HG02678 (cell line): ENCODE measurements around the gene DPYSL4.
"Not testable (repeated sequence)": the region's sequence is repeated elsewhere in the genome, so short reads cannot be mapped to it uniquely, and the experiment has no call there.

Experiments used
- ATAC-seq: cut with Tn5 transposase; IDR thresholded peaks from one replicate; pipeline ENCODE4 v1.9.1; 2021; ENCODE audit warnings: mild to moderate bottlenecking, moderate library complexity; ENCODE audit not compliant: unreplicated experiment

The DPYSL4 gene

DNA sequence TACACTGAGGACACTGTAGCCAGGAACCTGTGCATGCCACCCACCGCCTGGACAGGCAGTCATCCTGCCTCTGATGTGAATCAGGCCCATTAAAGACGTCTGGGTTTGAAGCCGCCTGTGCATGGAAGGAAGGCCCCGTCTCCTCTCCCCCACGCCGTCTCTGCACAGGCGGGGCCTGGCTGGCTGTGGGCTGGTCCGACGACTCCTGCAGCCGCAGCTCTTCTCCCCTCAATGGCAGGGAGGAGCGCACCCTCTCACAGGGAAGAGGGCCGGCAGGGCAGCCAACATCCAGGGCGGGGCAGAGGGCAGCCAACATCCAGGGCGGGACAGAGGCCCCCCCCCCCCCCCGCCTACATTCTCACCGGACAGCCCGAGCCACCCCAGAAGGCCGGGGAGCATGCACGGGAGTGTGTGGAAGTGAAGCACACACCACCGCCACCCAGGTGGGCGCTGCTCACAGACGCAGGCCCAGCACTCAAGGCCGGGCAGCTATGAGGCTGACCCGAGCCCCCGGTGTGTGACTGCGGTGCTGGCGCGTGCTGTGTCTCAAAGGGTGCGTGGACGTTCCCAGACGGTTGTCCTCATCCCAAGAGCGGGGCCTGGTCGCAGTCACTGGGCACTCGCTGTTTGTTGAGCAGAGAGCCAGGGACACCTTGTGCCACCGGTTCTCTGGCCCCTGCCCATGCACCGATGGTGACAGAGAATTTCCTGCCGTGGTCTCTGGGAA is 19.1 kb downstream of the DPYSL4 start:
- no peak for ATAC-seq

DNA sequence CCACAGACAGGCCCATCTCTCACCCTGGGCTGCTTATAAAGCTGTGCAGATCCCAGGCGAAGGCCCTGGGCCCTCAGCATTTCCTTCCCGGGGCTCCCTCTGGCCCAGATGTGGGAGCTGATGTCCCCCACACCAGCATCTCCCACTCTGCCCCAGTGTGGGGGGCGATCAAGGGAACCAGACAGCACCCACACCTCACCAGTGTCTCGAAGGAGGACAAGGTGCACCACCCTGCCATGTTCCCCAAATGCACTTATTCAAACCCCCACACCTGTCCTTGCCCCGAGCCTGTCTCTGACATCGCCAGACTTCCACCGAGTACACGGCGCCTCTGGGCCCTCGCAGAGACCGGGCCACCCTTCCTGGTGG is 19.6 kb downstream of the DPYSL4 start:
- no peak for ATAC-seq

DNA sequence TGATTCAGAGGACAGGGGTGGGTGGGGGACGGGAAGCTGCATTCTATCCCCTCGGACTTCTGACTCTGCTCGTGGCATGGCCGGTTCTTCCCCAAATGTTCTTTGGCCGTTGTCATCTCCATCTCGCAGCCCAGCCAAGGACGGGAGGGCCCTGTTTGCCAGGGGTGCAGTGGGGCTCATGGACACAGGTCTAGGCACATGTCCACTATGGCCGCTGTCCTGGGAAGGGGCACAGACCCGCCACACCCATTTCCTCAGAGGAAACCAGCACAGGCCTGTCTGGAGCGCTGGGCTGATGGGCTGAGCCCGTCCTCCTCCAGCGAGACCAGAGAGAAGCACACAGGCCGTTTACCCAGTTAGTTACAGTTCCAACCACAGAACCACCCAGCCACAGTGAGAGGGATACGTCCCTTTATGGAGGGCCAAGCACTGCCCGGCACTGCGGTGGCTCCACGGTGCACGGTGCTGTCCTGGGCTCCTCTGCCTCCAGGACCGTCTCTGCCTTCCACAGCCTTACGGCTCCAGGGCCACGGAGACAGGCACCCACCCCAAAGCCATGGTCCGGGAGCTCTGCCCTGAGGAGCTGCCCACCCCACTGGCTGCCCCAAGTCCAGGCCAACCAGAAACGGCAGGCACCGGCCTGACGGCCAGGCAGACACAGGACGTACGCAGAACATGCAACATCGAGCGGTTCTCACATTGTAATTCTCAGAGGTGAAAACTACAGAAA is 20.2 kb downstream of the DPYSL4 start:
- ATAC-seq, result no peak

DNA sequence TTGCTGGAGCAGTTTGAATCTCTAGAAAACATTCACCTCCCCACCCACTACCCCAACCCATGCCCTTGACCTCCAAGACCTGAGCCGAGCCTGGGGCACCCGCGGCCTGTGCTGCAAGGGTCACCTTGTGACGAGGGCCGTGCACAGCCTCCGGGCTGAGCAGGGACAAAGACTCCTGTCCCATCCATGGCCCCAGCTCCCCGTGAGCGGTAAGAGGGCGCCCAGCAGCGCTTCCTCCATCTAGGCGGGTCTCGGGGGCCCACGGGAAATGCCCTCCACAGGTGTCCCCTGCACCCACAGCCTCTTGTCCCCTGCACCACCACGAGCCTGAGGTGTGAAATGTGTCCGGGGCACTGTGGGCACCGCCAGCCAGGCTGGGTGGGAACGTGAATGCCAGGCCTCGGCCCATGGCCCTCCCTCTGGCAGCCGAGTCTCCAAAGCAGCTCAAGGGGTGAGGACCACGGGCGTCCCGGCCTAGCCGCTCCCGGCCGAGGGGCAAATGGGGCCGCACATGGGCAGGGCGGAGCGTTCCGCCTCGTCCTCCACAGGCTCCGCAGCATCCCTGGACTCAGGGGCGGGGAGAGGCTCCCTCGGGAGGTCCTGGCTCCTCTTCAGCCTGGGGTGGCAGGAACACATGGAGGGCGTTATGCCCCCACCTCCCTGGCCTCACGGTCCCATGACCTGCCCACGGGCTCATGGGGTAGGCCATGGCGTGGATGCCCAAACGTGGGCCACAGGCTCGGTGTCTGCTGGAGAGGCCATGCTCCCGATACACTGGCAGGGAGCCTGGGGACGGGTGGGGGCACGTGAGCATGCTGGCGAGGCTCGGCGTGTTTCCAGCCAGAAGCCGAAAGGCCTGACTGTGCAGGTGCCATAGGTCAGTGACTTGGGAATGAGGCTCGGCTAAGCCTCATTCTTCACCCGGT is 21.1 kb downstream of the DPYSL4 start:
- ATAC-seq, result no peak

DNA sequence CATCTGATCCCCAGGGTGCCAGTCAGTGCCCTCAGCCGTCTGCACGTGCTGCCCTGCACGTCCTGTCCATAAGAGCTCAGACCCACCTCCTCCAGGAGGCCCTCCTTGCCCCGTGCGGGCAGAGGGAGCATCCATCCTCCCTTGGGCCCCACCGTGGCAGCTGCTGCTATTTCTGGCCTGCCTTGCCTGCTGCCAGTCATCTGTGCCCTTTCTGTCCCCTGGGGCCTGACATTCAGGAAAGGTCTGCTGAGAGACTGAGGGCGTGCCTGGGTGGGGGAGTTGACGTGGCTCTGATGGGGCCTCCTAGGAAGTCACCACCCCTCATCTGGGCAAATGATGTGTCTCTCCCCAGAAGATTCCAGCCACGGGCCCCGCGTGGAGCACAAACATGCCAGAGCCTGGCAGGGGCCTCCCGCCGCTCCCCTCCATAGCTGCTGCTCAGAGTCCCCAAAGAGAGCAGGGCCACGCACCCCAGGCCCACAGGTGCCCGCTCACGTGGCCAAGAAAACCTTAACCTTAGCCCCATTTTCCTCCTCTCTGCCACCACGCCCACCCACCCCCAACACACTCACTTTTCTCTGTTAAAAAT is 21.8 kb downstream of the DPYSL4 start:
- no peak for ATAC-seq

DNA sequence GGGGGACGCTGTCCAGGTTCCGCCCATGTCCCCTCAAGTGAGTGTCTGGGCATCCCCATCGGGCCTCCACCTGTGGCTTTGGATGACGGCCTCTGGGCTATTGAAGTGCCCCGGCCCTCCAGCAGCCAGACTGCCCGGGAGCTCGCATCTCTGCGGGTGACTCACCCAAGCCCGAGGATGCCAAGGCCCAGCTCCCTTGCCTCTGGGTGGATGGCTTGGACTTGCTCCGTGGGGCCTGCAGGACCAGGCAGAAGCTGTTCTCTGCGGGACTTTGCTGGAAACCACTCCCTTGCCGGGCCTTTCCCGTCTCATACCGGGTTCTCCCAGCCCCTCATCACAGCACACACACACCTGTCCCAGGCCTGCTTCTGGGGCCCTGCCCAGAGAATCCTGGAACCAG is 22.4 kb downstream of the DPYSL4 start:
- ATAC-seq, result no peak

DNA sequence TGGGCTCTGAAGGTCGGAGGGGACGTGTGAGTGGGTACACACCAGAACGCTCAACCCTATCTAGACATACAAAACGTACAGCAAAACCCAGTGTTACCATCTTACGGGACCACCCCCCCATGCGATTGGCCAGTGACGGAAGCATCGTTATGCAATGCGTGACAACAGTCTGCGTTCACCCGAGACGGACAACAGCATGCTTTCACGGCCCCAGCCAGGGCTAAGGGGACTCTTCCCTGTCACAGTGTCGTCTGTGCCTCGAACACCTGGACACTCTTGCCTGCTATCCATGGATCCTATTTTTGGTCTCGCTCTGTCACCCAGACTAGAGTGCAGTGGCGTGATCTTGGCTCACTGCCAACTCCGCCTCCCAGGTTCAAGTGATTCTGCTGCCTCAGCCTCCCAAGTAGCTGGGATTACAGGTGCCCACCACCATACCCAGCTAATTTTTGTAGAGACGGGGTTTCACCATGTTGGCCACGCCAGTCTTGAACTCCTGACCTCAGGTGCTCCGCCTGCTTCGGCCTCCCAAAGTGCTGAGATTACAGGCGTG is 23.3 kb downstream of the DPYSL4 start:
- no peak for ATAC-seq

DNA sequence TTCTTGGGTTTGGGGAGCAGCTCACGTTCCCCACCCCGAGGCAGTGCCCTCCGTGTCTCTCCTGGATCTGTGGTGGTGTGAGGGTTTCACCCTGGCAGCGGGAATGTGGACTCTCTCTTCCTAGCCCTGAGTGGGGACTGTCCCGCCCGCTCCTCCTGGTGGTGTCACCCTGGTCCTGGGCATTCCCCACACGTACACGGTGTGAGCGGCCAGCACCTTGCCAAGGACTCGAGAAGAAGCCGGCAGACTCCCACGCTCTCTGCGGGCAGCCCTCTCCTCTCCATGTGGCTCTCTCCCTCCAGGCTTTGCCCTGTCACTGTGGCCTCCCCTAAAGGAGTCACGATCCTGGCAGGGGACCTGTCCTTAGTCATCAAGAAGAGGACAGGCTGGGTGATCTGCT is 24.0 kb downstream of the DPYSL4 start:
- ATAC-seq, result no peak

DNA sequence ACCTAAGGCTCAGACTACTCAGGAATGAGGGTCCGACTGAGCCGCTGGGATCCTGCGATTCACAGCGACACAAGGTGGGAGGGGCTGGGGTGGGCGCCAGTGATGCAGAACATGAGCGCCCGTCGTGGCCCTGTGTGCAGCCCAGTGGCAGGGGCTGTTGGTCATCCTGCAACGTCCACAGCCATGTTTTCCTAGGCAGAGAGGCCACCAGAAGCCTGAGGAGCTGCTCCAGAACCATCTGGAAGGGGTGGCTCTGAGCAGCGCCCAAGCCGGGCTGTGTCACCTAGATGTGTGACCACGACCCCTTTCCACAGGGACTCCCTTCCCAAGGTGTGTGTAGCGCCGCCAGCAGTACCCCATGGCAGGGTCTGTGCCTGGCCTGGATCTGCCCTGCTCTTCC is 24.5 kb downstream of the DPYSL4 start:
- no peak for ATAC-seq

DNA sequence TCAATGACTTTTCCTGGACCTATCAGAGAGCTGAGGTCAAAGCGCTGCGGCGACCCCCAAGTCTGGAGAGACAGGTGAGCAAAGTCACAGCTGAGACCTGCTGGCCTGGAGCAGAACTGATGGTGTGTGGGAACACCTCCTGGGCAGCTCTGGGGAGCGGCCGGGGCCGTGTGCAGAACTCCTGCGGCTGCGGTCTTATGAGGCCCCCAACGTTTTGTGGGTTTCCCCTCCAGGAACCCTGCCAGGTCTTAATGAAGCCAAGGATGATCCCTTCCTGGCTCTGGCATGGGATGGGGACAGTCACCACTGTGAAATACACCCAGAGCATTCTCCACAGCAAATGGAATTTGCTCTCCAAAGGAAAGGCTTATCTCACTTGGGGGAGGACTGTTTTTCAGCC is 26.1 kb downstream of the DPYSL4 start:
- no peak for ATAC-seq

DNA sequence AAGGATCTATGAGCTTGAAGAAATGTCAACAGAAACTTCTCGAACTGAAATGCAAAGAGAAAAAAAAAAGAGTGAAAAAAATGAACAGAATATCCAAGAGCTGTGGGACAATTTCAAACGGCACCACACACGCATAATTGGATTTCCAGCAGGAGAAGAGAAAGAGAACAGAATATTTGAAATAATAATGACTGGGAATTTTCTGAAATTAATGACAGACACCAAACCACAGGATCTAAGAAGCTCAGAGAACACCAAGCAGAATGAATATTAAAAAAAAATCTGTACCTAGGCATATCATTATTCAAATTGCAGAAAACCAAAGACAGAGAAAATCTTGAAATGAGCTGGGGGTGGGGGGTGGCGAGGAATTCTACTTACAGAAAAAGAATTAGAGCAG is 27.2 kb downstream of the DPYSL4 start:
- no peak for ATAC-seq

DNA sequence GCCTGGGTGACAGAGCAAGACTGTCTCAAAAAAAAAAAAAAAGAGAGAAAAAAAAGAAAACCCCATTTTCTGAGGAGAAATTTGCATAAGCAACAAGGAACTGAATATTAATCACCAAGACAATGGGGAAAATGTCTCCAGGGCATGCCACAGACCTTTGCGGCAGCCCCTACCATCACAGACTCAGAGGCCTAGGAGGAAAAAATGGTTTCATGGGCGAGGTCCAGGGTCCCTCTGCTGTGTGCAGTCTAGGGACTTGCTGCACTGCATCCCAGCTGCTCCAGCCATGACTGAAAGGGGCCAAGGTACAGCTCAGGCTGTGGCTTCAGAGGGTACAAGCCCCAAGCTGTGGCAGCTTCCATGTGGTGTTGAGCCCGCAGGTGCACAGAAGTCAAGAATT is 29.7 kb downstream of the DPYSL4 start:
- ATAC-seq, result not testable (repeated sequence)

DNA sequence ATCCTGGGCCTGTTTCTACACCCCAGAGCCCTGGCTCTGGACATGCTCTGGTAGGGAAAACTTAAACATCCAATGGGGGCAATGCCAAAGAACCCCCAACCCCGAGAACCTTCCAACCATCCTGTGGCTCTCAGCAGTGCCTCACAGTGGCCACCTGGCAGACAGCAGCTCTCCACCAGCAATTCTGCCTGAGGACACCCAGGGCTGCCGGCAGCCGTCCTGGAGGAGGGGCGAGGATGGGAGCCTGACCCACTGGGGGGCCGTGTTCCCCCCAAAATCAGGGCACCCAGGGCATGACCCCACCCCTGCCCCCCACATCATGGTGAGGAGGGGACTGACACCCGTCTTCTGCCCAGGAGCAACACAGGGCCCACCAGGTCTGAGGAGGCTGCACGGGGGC is 32.7 kb downstream of the DPYSL4 start:
- no peak for ATAC-seq

DNA sequence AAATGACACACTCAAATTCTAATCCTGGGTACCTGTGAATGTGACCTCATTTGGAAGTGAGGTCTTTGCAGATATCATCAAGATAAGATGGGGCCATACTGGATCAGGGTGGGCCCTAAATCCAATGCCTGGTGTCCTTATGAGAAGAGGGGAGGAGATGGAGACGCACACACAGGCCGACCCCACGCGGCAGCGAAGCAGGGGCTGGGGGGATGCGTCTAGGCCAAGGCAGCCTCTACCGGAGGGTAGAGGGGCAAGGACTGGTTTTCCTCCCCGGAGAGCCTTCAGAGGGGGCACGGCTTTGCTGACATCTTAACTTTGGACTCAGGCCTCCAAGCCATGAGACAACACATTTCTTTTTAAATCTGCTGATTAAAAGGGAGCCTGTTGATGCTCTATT is 33.3 kb downstream of the DPYSL4 start:
- no peak for ATAC-seq

DNA sequence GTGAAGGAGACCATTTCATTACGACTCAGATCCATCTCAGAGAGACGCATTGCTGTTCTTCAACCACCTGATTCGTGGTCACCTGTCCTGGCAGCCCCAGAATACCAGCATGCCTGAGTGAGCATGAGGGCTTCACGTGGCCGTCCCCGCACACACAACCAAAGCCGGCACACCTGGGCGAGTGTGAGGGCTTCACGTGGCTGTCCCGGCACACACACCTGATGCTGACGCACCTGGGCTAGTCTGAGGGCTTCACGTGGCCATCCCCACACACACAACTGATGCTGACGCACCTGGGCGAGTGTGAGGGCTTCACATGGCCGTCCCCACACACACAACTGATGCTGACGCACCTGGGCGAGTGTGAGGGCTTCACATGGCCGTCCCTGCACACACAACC is 34.2 kb downstream of the DPYSL4 start:
- not testable (repeated sequence) for ATAC-seq

DNA sequence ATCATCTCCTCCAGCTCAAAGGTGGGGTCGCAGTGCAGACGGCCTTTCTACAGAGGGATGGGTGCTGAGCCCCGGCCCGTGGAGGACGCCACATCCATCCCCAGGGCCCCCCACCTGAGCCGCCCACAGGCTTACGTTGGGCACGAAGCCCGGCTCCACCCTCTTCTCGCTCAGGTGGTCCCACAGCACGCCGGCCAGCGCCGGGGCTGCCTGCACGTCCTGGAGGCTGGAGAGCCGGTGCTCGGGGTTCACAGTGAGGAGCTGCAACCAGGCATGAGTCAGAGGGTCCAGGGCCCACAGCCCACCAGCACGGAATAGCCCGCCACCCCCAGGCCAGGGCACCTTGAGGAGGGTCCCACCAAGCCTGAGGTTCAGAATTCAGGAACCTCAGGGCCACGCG is 36.0 kb downstream of the DPYSL4 start:
- no peak for ATAC-seq

DNA sequence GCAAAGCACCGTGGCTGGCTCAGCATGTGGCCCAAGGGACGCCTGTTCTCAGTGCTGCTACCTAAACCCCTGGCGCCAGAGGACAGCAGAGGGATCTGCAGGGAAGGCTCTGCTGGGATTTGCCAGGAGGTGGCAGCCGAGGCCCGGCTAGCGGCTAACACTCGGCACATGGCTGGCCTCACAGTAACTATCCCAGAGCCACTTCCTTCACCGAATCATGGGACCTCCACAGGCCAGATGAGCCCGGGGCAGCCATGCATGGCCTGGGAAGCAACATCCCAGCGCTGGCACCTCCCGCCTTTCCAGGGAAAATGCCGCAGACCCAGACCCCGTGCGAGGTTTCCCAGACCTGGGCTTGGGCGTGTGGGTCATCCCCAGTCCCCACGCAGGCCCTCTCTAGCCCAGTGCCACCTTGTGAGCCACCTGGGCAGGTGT is 36.4 kb downstream of the DPYSL4 start:
- ATAC-seq, result peak; percentile 91

DNA sequence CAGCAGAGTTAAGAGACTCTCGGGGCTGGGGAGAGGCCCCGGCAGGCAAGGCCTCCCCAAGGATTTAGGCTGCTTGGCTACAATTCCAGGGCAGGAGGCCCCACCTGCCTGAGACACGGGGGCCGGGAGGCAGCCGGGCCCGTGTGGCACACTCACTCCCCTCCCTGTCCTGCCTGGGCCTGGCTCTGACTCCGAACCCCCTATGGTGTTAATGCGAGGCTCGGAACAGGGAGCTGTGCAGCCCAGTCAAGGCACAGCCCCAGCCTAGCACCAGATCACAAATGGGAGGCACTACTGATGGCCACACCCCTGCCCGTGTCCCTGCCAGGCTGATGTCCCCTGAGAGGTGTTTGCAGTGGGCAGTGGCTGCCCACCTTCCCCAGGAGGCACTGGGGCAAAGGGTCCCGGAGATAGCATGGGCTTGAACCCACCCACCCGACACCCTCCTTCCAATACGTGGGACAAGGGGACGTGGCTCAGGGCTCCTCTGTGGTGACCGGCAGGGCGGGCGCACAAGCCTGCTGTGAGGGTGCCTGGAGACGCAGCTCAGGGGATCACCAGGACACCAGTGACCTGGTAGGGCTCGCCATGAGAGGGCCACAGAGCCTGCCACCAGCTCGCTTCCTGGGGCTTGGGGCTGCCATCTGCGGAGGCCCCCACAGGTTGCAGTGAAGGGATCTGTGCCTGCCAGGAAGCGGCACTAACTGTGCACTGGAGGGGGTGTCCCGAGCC is 37.0 kb downstream of the DPYSL4 start:
- ATAC-seq, result no peak

DNA sequence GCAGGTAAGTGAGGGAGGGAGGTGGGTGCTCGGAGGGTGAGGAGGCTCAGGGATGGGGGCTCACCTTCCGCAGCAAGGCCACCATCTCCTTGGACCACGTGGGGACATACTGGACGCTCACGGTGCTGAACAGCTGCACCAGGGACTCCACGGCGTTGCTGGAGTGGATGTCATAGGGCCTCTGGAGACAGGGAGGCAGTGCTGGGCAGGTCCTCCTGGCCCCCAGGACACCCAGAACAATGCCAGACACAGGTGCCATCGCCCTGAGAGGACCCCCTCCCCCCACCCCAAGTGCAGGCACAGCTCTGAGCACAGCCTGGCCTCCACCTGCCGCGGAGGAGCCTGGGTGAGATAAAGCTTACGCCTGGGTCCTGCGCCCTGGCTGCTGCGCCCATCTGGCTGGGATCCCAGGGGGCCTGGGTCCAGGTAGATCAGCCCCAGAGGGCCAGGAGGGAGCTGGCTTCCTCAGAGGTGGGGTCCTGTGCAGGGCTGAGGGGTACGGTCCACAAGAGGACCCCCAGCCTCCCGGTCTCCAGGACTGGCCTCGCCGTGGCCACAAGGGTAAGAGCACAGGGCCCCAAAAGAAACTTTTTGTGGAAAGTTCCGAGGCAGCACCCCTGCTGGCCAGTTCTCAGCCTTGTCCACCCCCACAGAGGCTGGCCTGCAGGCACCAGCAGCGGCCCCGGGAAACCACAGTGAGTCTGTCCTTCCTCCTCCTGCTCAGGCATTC is 37.8 kb downstream of the DPYSL4 start:
- no peak for ATAC-seq
